ENCODE measurements around the gene COQ3.

GRCh38 chr6:99409672-99410071 lies 15.7 kb upstream of the COQ3 start:
- TF ChIP-seq CTCF (IDR thresholded peaks at IDR 0.05 in 8 of 11, conservative IDR thresholded peaks at IDR 0.05 in 3 of 11) (no peak), POLR2AphosphoS5 (IDR thresholded peaks at IDR 0.05) (no peak), POLR2A (IDR thresholded peaks at IDR 0.05) (no peak)

All from spleen (tissue), 7 donors.